Measurements from ENCODE around the gene SOCS7.

Gene SOCS7

DNA sequence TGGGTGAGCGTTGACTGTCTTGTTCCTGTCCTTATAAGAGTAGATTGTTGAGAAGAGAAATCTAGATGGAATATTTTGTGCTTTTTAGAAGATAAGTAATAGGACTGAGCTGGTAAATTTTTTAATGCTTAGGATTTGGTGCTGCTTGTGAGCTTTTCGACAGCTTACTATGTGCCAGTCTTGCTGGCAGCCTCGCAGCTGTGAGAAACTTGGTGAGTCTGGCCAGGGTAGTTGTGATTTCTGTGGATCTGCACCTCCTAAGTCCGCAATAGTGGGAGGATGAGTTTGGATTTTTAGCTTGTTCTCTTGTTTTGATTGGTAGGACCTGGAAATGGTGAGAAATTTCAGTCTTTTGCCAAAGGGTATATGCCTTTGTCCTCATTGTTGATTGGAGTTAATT lies 3.6 kb downstream of the SOCS7 start:
- H3K27ac ChIP-seq, result no peak overlapping the region
- TF ChIP-seq, protein P1, sequence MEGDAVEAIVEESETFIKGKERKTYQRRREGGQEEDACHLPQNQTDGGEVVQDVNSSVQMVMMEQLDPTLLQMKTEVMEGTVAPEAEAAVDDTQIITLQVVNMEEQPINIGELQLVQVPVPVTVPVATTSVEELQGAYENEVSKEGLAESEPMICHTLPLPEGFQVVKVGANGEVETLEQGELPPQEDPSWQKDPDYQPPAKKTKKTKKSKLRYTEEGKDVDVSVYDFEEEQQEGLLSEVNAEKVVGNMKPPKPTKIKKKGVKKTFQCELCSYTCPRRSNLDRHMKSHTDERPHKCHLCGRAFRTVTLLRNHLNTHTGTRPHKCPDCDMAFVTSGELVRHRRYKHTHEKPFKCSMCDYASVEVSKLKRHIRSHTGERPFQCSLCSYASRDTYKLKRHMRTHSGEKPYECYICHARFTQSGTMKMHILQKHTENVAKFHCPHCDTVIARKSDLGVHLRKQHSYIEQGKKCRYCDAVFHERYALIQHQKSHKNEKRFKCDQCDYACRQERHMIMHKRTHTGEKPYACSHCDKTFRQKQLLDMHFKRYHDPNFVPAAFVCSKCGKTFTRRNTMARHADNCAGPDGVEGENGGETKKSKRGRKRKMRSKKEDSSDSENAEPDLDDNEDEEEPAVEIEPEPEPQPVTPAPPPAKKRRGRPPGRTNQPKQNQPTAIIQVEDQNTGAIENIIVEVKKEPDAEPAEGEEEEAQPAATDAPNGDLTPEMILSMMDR (conservative IDR thresholded peaks at IDR 0.05), result no peak

DNA sequence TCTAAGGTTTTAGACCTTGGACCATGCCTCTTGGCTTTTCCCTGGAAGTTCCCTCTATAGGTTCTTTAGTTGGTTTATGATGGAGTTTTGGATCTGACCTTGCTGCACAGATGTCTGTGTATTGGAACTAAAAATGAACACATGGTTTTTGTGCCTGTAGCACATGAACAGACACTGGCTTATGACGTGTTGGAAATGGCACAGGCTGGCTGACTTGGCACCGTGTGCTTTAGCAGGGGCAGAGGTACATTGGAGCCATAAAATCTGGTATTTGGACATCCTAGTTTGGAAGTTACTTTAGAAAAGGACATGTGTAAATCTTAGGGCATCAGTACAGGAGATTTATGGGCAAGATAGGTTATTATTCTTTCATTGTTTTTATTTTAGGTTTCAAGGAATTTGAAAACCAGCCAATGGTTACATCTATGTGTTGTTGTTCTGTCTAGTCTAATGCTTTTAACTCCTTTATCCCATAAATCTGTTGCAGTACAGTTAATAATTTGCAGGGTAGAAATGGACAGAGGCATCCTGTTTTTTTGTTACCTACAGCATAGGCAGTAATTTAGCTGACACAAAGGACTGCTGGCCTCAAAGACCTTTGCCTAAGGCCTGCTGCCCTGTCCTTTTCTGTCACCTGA lies 6.0 kb downstream of the SOCS7 start:
- TF ChIP-seq, protein P1 (conservative IDR thresholded peaks at IDR 0.05), result no peak
- peak overlapping the region; percentile 87 for H3K27ac ChIP-seq

DNA sequence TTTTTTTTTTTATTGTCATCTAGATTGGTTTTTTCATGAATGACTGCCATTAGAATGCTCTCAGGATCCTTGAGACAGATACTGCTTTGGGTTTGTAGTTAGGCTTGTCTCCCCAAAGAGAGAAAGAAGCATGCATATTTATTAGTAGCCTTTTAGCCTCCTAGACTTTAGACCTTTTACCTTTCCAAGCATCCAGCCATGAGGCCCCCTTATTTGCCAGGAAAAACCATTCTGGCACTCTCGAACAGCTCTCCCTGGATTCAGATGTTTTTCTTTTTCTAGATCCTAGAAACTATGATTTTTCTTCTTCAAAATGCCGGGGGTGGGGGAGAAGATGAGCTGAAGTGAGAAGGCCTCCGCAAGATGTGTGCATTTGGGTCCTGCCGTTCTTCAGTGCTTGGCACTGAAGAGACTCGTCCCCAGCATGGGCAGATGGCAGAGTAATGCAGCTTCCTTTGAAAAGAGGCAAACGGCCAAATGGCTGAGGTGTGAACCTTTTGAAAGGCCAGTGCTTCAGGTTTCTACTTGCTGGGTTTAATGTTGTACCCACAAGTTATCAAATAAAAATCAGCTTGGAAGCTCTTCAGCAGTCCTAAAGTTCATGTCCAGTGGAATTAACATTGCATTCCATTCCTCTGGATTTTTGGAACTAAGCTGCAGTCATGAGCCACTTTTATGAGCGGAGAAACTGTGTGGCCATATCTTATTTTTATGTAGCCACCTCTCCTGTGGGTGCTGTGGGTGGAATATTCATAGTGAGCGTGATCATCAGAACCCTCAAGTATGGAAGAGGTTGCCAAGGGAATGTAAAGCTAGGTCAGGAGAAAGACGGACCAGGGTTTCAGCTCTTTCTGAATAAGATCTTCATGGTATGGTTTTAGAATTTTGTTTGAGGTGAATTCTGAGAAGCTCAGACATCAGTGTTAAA lies 7.2 kb downstream of the SOCS7 start:
- TF ChIP-seq, protein P1 (conservative IDR thresholded peaks at IDR 0.05), result no peak
- H3K27ac ChIP-seq, result peak overlapping the region; percentile 87

DNA sequence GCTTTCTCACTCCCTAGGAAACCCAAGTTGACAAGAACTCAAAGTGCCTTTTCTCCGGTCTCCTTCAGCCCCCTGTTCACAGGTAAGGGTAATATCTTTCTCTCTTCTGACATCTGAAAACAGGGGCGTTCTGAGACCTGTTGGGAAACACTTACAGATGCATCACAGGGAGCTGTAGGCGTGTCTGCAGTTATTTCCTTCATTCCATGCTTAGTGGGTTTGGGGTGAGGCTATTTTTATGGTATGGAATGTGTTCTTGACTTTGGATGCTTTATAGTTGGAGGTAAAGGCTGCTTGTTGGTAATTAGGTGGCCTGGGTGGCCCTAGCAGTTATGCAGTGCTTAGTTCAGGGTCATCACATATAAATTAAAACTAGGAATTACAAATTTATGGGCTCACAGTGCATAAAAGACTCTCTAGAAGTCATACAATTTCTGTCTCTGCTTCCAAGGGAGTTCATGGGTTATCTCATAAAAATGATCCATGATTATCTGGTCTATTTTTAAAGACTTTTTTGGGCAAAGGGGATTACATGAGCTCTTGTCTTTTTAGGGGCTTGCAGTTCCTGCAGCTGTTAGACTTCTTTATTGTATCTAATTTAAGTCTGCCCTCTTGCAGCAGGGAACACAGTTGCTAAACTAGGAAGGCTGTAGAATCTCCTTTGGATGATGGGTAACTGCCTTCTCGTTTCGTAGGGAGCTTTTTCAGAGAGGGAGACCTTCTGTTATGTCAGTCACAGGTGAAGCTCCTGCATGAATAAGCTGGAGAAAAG lies 10.2 kb downstream of the SOCS7 start:
- no peak overlapping the region for H3K27ac ChIP-seq
- TF ChIP-seq, protein P1 (conservative IDR thresholded peaks at IDR 0.05), result no peak

DNA sequence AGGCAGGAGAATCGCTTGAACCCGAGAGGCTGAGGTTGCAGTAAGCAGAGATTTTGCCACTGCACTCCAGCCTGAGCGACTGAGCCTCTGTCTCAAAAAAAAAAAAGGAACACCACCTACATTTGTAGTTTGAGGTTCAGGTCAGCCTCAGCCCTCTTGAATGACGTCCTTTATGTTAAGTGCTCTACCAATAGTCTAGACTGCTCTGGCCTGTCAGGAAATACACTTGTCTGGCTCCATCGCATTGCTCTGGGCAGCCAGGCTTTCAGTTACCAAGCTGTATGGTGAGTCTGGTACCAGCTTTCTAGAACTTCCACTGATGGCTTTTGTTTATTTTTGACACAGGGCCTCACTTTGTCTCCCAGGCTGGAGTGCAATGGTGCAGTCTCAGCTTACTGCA lies 11.4 kb downstream of the SOCS7 start:
- no peak overlapping the region for H3K27ac ChIP-seq
- TF ChIP-seq, protein P1 (conservative IDR thresholded peaks at IDR 0.05), result no peak

DNA sequence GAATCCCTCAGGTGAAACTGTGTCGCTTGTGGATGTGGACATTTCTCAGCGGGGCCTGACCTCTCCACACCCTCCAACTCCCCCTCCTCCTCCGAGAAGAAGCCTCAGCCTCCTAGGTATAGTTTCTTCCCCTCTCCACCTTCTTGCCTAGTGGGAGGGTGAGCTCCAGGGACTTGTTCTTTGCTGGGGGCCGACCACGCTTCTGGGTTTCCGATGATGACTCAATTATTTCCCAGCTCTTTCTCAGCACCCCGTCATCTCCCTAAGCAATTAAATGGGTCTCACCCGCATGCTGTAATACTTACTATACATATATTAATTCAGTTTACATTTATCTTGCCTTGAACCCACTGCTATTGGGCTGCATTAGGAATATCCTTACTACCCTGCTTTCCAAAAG lies 13.1 kb downstream of the SOCS7 start:
- TF ChIP-seq, protein P1 (conservative IDR thresholded peaks at IDR 0.05), result no peak

More for the DNA sequence above, 13.1 kb downstream of the SOCS7 start:
- H3K27ac ChIP-seq, result no peak overlapping the region
